ENCODE measurements around the gene FAM83E. TPM values are rescaled to one million over a fixed set of nuclear protein-coding genes. Genes with fewer than 3 reads are reported as not detected.
A peak's percentile ranks its signal among the peaks of the same experiment; 100 is the strongest.

Gene FAM83E
- total RNA-seq, 6 experiments from 2014 or later, result 0.22 to 0.37 TPM; not detected in 4

DNA sequence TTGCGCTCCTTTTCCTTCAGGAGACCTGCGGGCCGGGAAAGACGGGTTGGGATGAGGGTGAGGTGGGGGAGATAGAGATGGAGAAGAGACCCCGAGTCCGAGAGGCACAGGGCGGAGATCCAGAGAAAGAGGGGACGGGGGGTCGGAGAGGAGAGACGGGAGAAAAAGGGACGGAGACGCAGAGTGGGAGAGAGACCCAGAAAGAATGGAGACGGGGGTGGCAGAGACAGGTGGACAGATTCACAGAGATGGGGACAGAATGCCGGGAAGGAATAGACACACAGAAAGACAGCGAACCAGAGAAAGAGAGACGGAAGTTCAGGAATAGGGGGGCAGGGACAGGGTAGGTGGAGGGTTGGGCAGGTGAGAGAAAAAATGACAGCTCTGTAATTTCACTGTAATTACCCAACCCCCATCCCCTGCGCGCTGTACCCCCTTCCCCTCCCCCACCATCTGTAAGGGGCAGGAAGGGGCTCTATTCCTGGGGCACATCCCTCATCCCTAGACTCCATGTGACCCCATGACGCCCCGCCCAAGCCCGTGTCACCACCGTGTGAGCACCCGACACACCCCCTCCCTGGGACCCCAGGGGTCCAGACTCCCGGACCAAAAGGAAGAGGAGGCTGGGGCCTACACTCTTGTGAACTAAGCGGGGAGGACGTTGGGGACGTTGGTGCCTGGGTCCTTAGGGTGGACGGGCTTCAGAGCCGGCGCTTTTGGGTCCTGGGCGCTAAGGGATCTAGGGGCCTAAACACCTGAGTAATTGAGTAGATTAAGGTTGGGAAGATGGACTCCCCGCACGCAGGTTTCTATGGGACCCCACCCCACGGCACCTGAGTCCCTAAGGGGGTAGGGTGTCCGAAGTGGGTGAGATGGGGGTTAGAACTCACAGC lies 21.3 kb upstream of the FAM83E start:
- WGBS (ENCODE audit: insufficient coverage, low coverage, low lambda C conversion rate, missing lambda C conversion rate), result under 1% methylated on average over 18 of the region's 35 CpGs
- Histone ChIP-seq H3K27me3 (no peaks in the 10 kb centered on the region), H3K9me3 (no peaks in the 10 kb centered on the region), H3K4me3 (peak overlapping the region; percentile 62 to 74 (median 72)), H3K36me3 (no peaks in the 10 kb centered on the region), H3K4me1 (peaks cover 0 to 31% (median 16%) of the 10 kb centered on the region in 4 donors), H3K27ac (peak overlapping the region; percentile 87 to 97 (median 88))
- intact Hi-C loops (cut with DNase I), result no loop called here
- no peak for ATAC-seq
- TF ChIP-seq, protein P1, sequence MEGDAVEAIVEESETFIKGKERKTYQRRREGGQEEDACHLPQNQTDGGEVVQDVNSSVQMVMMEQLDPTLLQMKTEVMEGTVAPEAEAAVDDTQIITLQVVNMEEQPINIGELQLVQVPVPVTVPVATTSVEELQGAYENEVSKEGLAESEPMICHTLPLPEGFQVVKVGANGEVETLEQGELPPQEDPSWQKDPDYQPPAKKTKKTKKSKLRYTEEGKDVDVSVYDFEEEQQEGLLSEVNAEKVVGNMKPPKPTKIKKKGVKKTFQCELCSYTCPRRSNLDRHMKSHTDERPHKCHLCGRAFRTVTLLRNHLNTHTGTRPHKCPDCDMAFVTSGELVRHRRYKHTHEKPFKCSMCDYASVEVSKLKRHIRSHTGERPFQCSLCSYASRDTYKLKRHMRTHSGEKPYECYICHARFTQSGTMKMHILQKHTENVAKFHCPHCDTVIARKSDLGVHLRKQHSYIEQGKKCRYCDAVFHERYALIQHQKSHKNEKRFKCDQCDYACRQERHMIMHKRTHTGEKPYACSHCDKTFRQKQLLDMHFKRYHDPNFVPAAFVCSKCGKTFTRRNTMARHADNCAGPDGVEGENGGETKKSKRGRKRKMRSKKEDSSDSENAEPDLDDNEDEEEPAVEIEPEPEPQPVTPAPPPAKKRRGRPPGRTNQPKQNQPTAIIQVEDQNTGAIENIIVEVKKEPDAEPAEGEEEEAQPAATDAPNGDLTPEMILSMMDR (IDR thresholded peaks at IDR 0.05), result no peak
- no peak for TF ChIP-seq POLR2A (IDR thresholded peaks at IDR 0.05)
- DNase-seq, result peak; percentile 52 to 63 (median 61)

- H3K27ac ChIP-seq, result peak overlapping the region; percentile 87 to 97 (median 88)
- DNase-seq (peak; percentile 82 to 87 (median 84)), ATAC-seq (peak; percentile 46 to 56 (median 52))
- H3K9me3 ChIP-seq, result no peaks in the 10 kb centered on the region
- H3K4me3 ChIP-seq, result peak overlapping the region; percentile 62 to 74 (median 72)
- H3K4me1 ChIP-seq, result peaks cover 0 to 28% (median 16%) of the 10 kb centered on the region in 4 donors
- no peaks in the 10 kb centered on the region for H3K36me3 ChIP-seq
- WGBS (ENCODE audit: insufficient coverage, low coverage, low lambda C conversion rate, missing lambda C conversion rate), result 2% methylated on average over 13 of the region's 67 CpGs
- intact Hi-C loops (cut with DNase I), result no loop called here
- H3K27me3 ChIP-seq, result no peaks in the 10 kb centered on the region
- TF ChIP-seq POLR2A (IDR thresholded peaks at IDR 0.05), result peak; percentile 38
- TF ChIP-seq, protein P1 (IDR thresholded peaks at IDR 0.05), result no peak
Measured at GRCh38 chr19:48635263-48635965, 20.5 kb upstream of the FAM83E start.

DNA sequence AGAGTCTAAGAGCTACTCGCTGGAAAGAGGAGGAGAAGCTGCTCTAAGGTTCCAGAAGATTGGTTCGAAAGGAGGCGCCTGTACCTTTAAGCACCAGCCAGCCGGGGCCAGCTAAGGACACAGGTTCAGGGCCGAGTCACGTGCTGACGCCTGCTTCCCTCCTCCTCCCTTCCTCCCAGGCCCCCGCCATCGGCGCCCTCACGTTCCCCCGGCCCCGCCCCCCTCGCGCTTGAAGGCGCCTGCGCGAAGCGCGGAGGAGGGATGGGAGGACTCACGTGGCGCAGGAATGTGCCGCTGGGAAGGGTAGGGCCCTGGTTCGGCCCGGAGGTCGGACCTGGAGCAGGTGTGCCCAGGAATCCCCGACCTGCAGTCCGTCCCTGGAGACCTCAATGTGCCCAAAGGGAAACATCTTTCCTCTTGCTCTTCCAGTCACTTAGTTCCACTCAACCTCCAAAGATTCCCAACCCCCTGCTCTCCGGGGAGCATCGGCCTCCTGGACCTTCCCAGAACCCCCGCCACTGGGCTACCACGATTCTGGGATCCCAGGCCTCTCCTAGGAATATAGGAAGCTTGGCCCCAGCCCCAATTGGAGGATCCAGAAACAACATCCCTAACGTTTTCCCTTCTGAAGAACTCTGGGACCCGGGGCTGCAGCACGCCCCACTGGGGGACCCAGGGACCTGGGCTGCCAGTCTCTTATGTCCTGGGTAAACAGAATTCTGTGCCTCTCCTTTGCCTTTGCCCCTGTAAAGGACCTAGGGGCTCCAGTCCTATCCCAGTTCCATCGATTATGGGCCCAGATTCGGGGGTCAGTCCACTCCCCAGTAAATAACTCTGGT lies 19.8 kb upstream of the FAM83E start:
- intact Hi-C loops (cut with DNase I), result no loop called here
- peaks cover 0 to 28% (median 16%) of the 10 kb centered on the region in 4 donors for H3K4me1 ChIP-seq
- ATAC-seq, result peak; percentile 54 to 66 (median 55)

More for the DNA sequence above, 19.8 kb upstream of the FAM83E start:
- Histone ChIP-seq H3K36me3 (no peaks in the 10 kb centered on the region), H3K27ac (peak overlapping the region; percentile 81 to 92 (median 88)), H3K4me3 (peak overlapping the region; percentile 1 to 74 (median 72)), H3K9me3 (no peaks in the 10 kb centered on the region), H3K27me3 (no peaks in the 10 kb centered on the region)
- 4% methylated on average over 12 of the region's 37 CpGs for WGBS (ENCODE audit: insufficient coverage, low coverage, low lambda C conversion rate, missing lambda C conversion rate)
- peak; percentile 56 for TF ChIP-seq POLR2A (IDR thresholded peaks at IDR 0.05)
- TF ChIP-seq, protein P1 (IDR thresholded peaks at IDR 0.05), result no peak
- DNase-seq, result peak; percentile 96 to 98 (median 98)

Data from right lobe of liver (tissue), 6 donors.